Suprapubic skin (tissue), 4 donors: ENCODE measurements around the gene GNG4.

ENCODE experiments used
- CTCF ChIP-seq, 2 donors: fragments of 200-600 bp in 1 of 2; fragments of 450-650 bp in 1 of 2; sonication (generic) in 1 of 2; IDR thresholded peaks; one replicate each; pipeline ENCODE4 v1.5.1; 2016 to 2019; ENCODE audit warnings: antibody characterized with exemption in 2 of 2, mild to moderate bottlenecking in 1 of 2, moderate library complexity in 1 of 2
- EP300 ChIP-seq: sonication (generic); formaldehyde crosslinking; IDR thresholded peaks from one replicate; pipeline ENCODE4 v1.6.1; 2017; ENCODE audit warnings: antibody characterized with exemption
- POLR2A ChIP-seq, 2 donors: fragments of 450-650 bp; IDR thresholded peaks; one replicate each; pipeline ENCODE4 v1.6.1; 2017; ENCODE audit warnings: antibody characterized with exemption in 2 of 2, mild to moderate bottlenecking in 2 of 2, moderate library complexity in 2 of 2
- POLR2AphosphoS5 ChIP-seq, 3 donors: sonication (generic); formaldehyde crosslinking; IDR thresholded peaks; one replicate each; pipeline ENCODE4 v1.6.1; 2017; ENCODE audit warnings: antibody characterized with exemption in 3 of 3

GRCh38 chr1:235651170-235651806, 1.7 kb upstream of the GNG4 start:
- no peak for TF ChIP-seq POLR2A (IDR thresholded peaks at IDR 0.05)
- TF ChIP-seq POLR2AphosphoS5 (IDR thresholded peaks at IDR 0.05) = no peak
- no peak for TF ChIP-seq EP300
- TF ChIP-seq CTCF (IDR thresholded peaks at IDR 0.05) = no peak
